Measurements from ENCODE around the gene NBAS.

NBAS gene

DNA sequence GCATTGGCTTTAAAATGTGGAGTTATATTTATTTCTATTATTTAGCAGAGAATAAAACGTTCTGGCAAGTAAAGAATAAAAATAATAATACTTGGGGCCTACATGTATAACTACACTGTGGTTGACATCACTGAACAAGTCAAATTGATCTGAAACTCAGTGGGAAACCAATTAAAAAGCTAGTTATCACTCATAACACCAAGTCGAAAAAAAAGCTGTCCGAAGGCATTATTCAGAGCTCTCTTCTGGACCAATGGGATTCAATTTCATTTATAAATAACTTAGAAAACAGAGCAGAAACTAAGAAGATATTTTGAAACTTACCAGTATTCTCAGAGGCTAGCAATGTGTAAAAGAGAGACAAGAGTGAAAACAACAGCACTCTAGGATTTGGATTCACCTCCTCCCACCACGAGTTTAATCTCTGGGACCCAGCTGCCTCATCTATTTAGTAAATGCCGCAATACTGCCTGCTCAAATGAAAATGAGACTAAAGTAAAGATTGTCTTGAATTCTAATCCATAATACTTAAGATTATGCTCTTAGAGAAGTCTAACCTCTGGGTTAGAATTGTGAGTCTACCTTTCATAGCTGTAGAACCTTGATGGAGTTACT, 128.4 kb downstream of the NBAS start:
- Histone ChIP-seq H3K9ac (ENCODE audit: low read length) (no peak overlapping the region), H3K9me3 (ENCODE audit: control insufficient read depth, low read length) (no peaks in the 10 kb centered on the region), H3K79me1 (replicated peaks; ENCODE audit: low read length, poor library complexity, severe bottlenecking) (peaks cover 9% of the 10 kb centered on the region), H4K8ac (ENCODE audit: low read length) (no peak overlapping the region), H4K91ac (ENCODE audit: low read length) (no peak overlapping the region), H3K4ac (ENCODE audit: low read depth in 1 of 2, low read length in 2 of 2) (no peak overlapping the region), H3K36me3 (ENCODE audit: control insufficient read depth in 1 of 2, insufficient read depth in 2 of 2, low read depth in 1 of 2, low read length in 2 of 2) (peaks cover 0 to 6% of the 10 kb centered on the region in 2 experiments), H2AK5ac (ENCODE audit: low read length, severe bottlenecking) (no peak overlapping the region), H3K4me2 (ENCODE audit: low read length, poor library complexity, severe bottlenecking) (no peak overlapping the region), H2AFZ (ENCODE audit: low read depth, low read length) (no peak overlapping the region), H2BK12ac (ENCODE audit: low read length in 2 of 2) (no peak overlapping the region), H2BK15ac (ENCODE audit: low read depth, poor library complexity, severe bottlenecking) (no peak overlapping the region), H3K27me3 (ENCODE audit: control insufficient read depth in 1 of 2, insufficient read depth in 1 of 2, low read length in 2 of 2) (no peaks in the 10 kb centered on the region), H2BK120ac (ENCODE audit: low read depth, low read length) (no peak overlapping the region), H3K23ac (ENCODE audit: low read length in 2 of 2) (no peak overlapping the region), H3K4me3 (ENCODE audit: insufficient read depth in 1 of 2, low read depth in 1 of 2, low read length in 2 of 2) (no peak overlapping the region), H3K27ac (ENCODE audit: low read length, poor library complexity, severe bottlenecking) (no peak overlapping the region), H2BK5ac (ENCODE audit: low read depth, low read length, poor library complexity, severe bottlenecking) (no peak overlapping the region), H3K18ac (ENCODE audit: low read depth in 1 of 2, low read length in 2 of 2) (no peak overlapping the region), H3K14ac (ENCODE audit: low read length in 2 of 2) (no peak overlapping the region), H3K4me1 (ENCODE audit: control insufficient read depth, insufficient read depth, low read depth, low read length) (no peaks in the 10 kb centered on the region)
- DNase-seq: no peak
- 60% methylated on average over 1 of the region's 5 CpGs for WGBS

DNA sequence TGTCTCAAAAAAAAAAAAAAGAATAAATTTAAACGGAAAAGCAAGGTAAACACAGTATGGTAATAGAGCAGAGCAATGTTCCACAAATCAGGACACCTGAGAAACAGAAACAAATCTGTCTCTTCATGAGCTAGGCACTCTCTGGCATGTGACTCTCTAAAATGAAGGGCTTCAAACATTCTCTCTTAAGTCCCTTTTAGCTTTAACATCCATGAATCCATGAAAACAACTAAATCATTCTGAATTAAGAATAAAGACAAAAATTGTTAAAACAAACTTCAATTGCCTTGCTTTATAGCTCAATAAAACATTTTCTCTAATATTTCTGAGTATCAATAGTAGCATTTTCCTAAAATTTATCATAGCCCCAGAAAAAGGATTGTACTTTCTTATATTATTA, 132.1 kb downstream of the NBAS start:
- Histone ChIP-seq H3K27ac (ENCODE audit: low read length, poor library complexity, severe bottlenecking) (no peak overlapping the region), H3K4me2 (ENCODE audit: low read length, poor library complexity, severe bottlenecking) (no peak overlapping the region), H2AFZ (ENCODE audit: low read depth, low read length) (no peak overlapping the region), H3K27me3 (ENCODE audit: control insufficient read depth in 1 of 2, insufficient read depth in 1 of 2, low read length in 2 of 2) (no peaks in the 10 kb centered on the region), H3K14ac (ENCODE audit: low read length in 2 of 2) (no peak overlapping the region), H2AK5ac (ENCODE audit: low read length, severe bottlenecking) (no peak overlapping the region), H3K4me1 (ENCODE audit: control insufficient read depth, insufficient read depth, low read depth, low read length) (no peaks in the 10 kb centered on the region), H3K9me3 (ENCODE audit: control insufficient read depth, low read length) (no peaks in the 10 kb centered on the region), H3K4ac (ENCODE audit: low read depth in 1 of 2, low read length in 2 of 2) (no peak overlapping the region), H3K4me3 (ENCODE audit: insufficient read depth in 1 of 2, low read depth in 1 of 2, low read length in 2 of 2) (no peak overlapping the region), H3K18ac (ENCODE audit: low read depth in 1 of 2, low read length in 2 of 2) (no peak overlapping the region), H2BK15ac (ENCODE audit: low read depth, poor library complexity, severe bottlenecking) (no peak overlapping the region), H4K91ac (ENCODE audit: low read length) (no peak overlapping the region), H3K79me1 (replicated peaks; ENCODE audit: low read length, poor library complexity, severe bottlenecking) (peaks cover 12% of the 10 kb centered on the region), H3K36me3 (ENCODE audit: control insufficient read depth in 1 of 2, insufficient read depth in 2 of 2, low read depth in 1 of 2, low read length in 2 of 2) (peaks cover 2 to 17% of the 10 kb centered on the region in 2 experiments), H2BK12ac (ENCODE audit: low read length in 2 of 2) (no peak overlapping the region), H2BK5ac (ENCODE audit: low read depth, low read length, poor library complexity, severe bottlenecking) (no peak overlapping the region), H3K9ac (ENCODE audit: low read length) (no peak overlapping the region), H3K23ac (ENCODE audit: low read length in 2 of 2) (no peak overlapping the region), H4K8ac (ENCODE audit: low read length) (no peak overlapping the region), H2BK120ac (ENCODE audit: low read depth, low read length) (no peak overlapping the region)
- WGBS: 100% methylated on average over 1 of the region's 1 CpG
- no peak for DNase-seq

DNA sequence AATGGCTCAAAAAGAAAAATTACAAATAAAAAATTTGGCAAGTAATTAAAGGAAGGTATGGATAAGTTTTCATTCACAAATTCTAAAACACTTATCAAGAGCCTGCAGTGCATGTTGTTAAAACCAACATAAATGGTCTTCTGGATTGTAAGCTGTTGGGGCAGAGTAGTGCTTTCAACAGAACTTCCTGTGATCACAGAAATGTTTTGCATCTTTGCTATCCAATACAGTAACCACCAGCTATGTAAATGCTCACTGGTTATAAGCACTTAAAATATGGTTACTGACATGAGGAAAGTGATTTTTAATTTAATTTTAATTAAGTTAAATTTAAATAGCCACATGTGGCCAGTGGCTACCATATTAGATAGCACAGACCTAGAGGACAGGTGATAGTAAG, 133.1 kb downstream of the NBAS start:
- no peak overlapping the region for H2BK12ac ChIP-seq (ENCODE audit: low read length in 2 of 2)
- H3K4me3 ChIP-seq (ENCODE audit: insufficient read depth in 1 of 2, low read depth in 1 of 2, low read length in 2 of 2): no peak overlapping the region
- no peak overlapping the region for H4K8ac ChIP-seq (ENCODE audit: low read length)
- no peak overlapping the region for H2AFZ ChIP-seq (ENCODE audit: low read depth, low read length)
- peaks cover 3 to 24% of the 10 kb centered on the region in 2 experiments for H3K36me3 ChIP-seq (ENCODE audit: control insufficient read depth in 1 of 2, insufficient read depth in 2 of 2, low read depth in 1 of 2, low read length in 2 of 2)
- H2BK120ac ChIP-seq (ENCODE audit: low read depth, low read length): no peak overlapping the region
- no peak overlapping the region for H2BK5ac ChIP-seq (ENCODE audit: low read depth, low read length, poor library complexity, severe bottlenecking)
- no peaks in the 10 kb centered on the region for H3K27me3 ChIP-seq (ENCODE audit: control insufficient read depth in 1 of 2, insufficient read depth in 1 of 2, low read length in 2 of 2)
- no peak overlapping the region for H3K23ac ChIP-seq (ENCODE audit: low read length in 2 of 2)
- no peak overlapping the region for H3K4me2 ChIP-seq (ENCODE audit: low read length, poor library complexity, severe bottlenecking)
- no peak overlapping the region for H2AK5ac ChIP-seq (ENCODE audit: low read length, severe bottlenecking)
- H3K14ac ChIP-seq (ENCODE audit: low read length in 2 of 2): no peak overlapping the region
- H3K4ac ChIP-seq (ENCODE audit: low read depth in 1 of 2, low read length in 2 of 2): no peak overlapping the region
- no peak overlapping the region for H4K91ac ChIP-seq (ENCODE audit: low read length)
- DNase-seq: no peak
- no peak overlapping the region for H2BK15ac ChIP-seq (ENCODE audit: low read depth, poor library complexity, severe bottlenecking)
- H3K18ac ChIP-seq (ENCODE audit: low read depth in 1 of 2, low read length in 2 of 2): no peak overlapping the region
- H3K9me3 ChIP-seq (ENCODE audit: control insufficient read depth, low read length): no peaks in the 10 kb centered on the region
- H3K27ac ChIP-seq (ENCODE audit: low read length, poor library complexity, severe bottlenecking): no peak overlapping the region
- H3K9ac ChIP-seq (ENCODE audit: low read length): no peak overlapping the region
- no peaks in the 10 kb centered on the region for H3K4me1 ChIP-seq (ENCODE audit: control insufficient read depth, insufficient read depth, low read depth, low read length)
- H3K79me1 ChIP-seq (replicated peaks; ENCODE audit: low read length, poor library complexity, severe bottlenecking): peaks cover 12% of the 10 kb centered on the region

DNA sequence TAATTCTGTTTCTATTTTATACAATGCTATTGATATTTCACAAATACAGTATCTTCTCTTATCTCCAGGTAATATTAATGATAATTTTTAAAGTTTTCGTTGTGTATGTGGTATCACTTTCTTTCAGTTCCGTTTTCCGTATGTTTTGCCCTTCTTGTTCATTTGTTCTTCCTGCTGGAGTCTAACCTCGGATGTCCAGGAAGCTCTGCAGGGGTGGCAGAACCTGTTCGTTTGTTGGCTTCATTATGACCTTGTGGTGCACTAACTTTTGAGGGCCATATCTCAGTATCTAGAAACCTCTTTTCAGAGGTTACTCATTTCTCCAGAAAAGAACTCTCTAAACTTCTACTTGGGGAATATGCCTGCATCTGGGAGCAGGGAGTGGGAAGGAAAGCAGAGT, 134.5 kb downstream of the NBAS start:
- no peak overlapping the region for H3K4ac ChIP-seq (ENCODE audit: low read depth in 1 of 2, low read length in 2 of 2)
- no peak overlapping the region for H2BK15ac ChIP-seq (ENCODE audit: low read depth, poor library complexity, severe bottlenecking)
- H3K4me3 ChIP-seq (ENCODE audit: insufficient read depth in 1 of 2, low read depth in 1 of 2, low read length in 2 of 2): no peak overlapping the region
- peaks cover 3 to 24% of the 10 kb centered on the region in 2 experiments for H3K36me3 ChIP-seq (ENCODE audit: control insufficient read depth in 1 of 2, insufficient read depth in 2 of 2, low read depth in 1 of 2, low read length in 2 of 2)
- H3K27me3 ChIP-seq (ENCODE audit: control insufficient read depth in 1 of 2, insufficient read depth in 1 of 2, low read length in 2 of 2): no peaks in the 10 kb centered on the region
- H3K4me1 ChIP-seq (ENCODE audit: control insufficient read depth, insufficient read depth, low read depth, low read length): no peaks in the 10 kb centered on the region
- H3K18ac ChIP-seq (ENCODE audit: low read depth in 1 of 2, low read length in 2 of 2): no peak overlapping the region
- no peak overlapping the region for H3K9ac ChIP-seq (ENCODE audit: low read length)
- H2AK5ac ChIP-seq (ENCODE audit: low read length, severe bottlenecking): no peak overlapping the region
- no peak overlapping the region for H3K14ac ChIP-seq (ENCODE audit: low read length in 2 of 2)
- H3K9me3 ChIP-seq (ENCODE audit: control insufficient read depth, low read length): no peaks in the 10 kb centered on the region
- WGBS: 99% methylated on average over 5 of the region's 5 CpGs
- H2BK5ac ChIP-seq (ENCODE audit: low read depth, low read length, poor library complexity, severe bottlenecking): no peak overlapping the region
- no peak overlapping the region for H2AFZ ChIP-seq (ENCODE audit: low read depth, low read length)
- H2BK120ac ChIP-seq (ENCODE audit: low read depth, low read length): no peak overlapping the region
- H4K8ac ChIP-seq (ENCODE audit: low read length): no peak overlapping the region
- no peak overlapping the region for H3K27ac ChIP-seq (ENCODE audit: low read length, poor library complexity, severe bottlenecking)
- no peak overlapping the region for H2BK12ac ChIP-seq (ENCODE audit: low read length in 2 of 2)
- no peak overlapping the region for H3K4me2 ChIP-seq (ENCODE audit: low read length, poor library complexity, severe bottlenecking)
- no peak overlapping the region for H3K23ac ChIP-seq (ENCODE audit: low read length in 2 of 2)
- peaks cover 12% of the 10 kb centered on the region for H3K79me1 ChIP-seq (replicated peaks; ENCODE audit: low read length, poor library complexity, severe bottlenecking)
- no peak overlapping the region for H4K91ac ChIP-seq (ENCODE audit: low read length)
- DNase-seq: no peak
